DND-41 (cell line): ENCODE measurements around the gene C2CD2.

Experiments
- CTCF ChIP-seq: IDR thresholded peaks from 2 replicates; pipeline ENCODE4 v1.5.1; 2012; ENCODE audit warnings: borderline replicate concordance, low read length, moderate library complexity, mild to moderate bottlenecking; ENCODE audit not compliant: poor library complexity, severe bottlenecking; ENCODE audit errors: extremely low read depth
- EZH2 ChIP-seq: IDR thresholded peaks from 3 replicates; pipeline ENCODE4 v1.6.1; 2012; ENCODE audit warnings: borderline replicate concordance, low read depth, mild to moderate bottlenecking, moderate library complexity, low read length, inconsistent platforms; ENCODE audit not compliant: severe bottlenecking

DNA sequence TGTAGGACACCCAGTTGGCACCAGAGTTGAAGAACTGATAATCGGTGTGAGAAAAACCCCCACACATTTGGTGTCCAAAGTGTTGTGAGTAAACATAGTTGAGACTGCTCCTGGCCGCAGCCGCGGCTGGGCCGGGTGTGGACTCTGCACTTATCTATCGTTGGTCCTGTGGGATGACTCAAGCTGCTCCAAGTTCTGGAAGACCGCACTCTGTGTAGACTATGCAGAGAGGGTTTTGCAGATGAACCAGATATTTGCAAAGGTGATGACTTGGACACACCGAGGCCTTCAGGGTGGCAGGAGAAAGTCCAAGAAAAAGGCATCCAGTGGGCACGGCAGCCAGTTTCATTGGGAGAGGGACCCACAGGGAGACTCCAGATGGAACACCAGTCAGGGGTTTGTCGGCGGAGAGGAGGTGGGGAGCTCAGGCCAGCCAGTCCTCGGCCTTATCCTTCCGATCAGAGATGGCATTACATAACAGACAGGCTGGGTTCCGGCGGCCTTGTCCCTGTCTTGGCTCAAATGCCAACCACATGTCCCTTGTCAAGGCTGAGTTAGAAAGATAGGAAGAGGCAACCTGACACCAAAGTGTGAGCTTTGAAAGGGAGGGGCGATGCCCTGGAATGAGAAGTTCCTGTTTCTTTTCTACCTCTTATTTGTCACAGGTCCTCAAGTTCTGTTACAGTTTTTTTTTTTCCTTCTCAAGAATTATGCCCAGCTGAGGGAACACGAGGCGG, 21.1 kb downstream of the C2CD2 start:
- TF ChIP-seq CTCF (no peak), EZH2 (no peak)
